H9 (cell line): ENCODE data around the gene FANCC. TPM values are rescaled to one million over a fixed set of nuclear protein-coding genes. Genes with fewer than 3 reads are reported as not detected.
A peak's percentile ranks its signal among the peaks of the same experiment; 100 is the strongest.

Source experiments
- DNase-seq: peaks from one replicate; pipeline ENCODE4 v3.0.0-alpha.2; 2017
- H2AFZ ChIP-seq: one replicate; pipeline ENCODE4 v1.6.1; 2013; ENCODE audit warnings: mild to moderate bottlenecking, low read length, control low read depth, moderate library complexity
- H2AK5ac ChIP-seq: 2 replicates; pipeline ENCODE4 v1.6.1; 2013; ENCODE audit warnings: low read length, control low read depth, mixed read lengths; ENCODE audit not compliant: insufficient read length
- H2BK120ac ChIP-seq: one replicate; pipeline ENCODE4 v1.6.1; 2013; ENCODE audit warnings: low read depth, mild to moderate bottlenecking, low read length, control low read depth, inconsistent platforms; ENCODE audit not compliant: poor library complexity, severe bottlenecking
- H2BK12ac ChIP-seq: 2 replicates; pipeline ENCODE4 v1.6.1; 2013; ENCODE audit warnings: low read length, control low read depth, mixed read lengths, low read depth; ENCODE audit not compliant: insufficient read length
- H2BK15ac ChIP-seq: 2 replicates; pipeline ENCODE4 v1.6.1; 2013; ENCODE audit warnings: low read depth, low read length, control low read depth
- H2BK20ac ChIP-seq: one replicate; pipeline ENCODE4 v1.6.1; 2013; ENCODE audit warnings: low read depth, mild to moderate bottlenecking, low read length, control low read depth, inconsistent platforms; ENCODE audit not compliant: poor library complexity, severe bottlenecking
- H2BK5ac ChIP-seq: 2 replicates; pipeline ENCODE4 v1.6.1; 2013; ENCODE audit warnings: low read length, control low read depth, mixed read lengths; ENCODE audit not compliant: insufficient read length
- H3K14ac ChIP-seq: 2 replicates; pipeline ENCODE4 v1.6.1; 2013; ENCODE audit warnings: low read length, control low read depth; ENCODE audit not compliant: insufficient read depth
- H3K18ac ChIP-seq: 2 replicates; pipeline ENCODE4 v1.6.1; 2013; ENCODE audit warnings: low read depth, mild to moderate bottlenecking, mixed read lengths, low read length, control low read depth; ENCODE audit not compliant: insufficient read length
- H3K23ac ChIP-seq: 2 replicates; pipeline ENCODE4 v1.6.1; 2013; ENCODE audit warnings: low read length, control low read depth, mixed read lengths, low read depth; ENCODE audit not compliant: insufficient read length
- H3K23me2 ChIP-seq: 2 replicates; pipeline ENCODE4 v1.6.1; 2013; ENCODE audit warnings: low read depth, mild to moderate bottlenecking, mixed read lengths, low read length, control low read depth; ENCODE audit not compliant: insufficient read length, poor library complexity, severe bottlenecking
- H3K27ac ChIP-seq: 2 replicates; pipeline ENCODE4 v1.5.1; 2013; ENCODE audit warnings: low read length, control low read depth, mixed read lengths, low read depth; ENCODE audit not compliant: insufficient read length
- H3K27me3 ChIP-seq: 2 replicates; pipeline ENCODE4 v1.6.1; 2013; ENCODE audit warnings: low read length, control low read depth, inconsistent platforms; ENCODE audit not compliant: insufficient read depth
- H3K4ac ChIP-seq: 2 replicates; pipeline ENCODE4 v1.6.1; 2013; ENCODE audit warnings: low read depth, mild to moderate bottlenecking, control low read depth, inconsistent platforms, low read length, moderate library complexity
- H3K4me1 ChIP-seq: 2 replicates; pipeline ENCODE4 v1.6.1; 2013; ENCODE audit warnings: low read length, control low read depth, inconsistent platforms; ENCODE audit not compliant: insufficient read depth
- H3K4me2 ChIP-seq: 2 replicates; pipeline ENCODE4 v1.6.1; 2013; ENCODE audit warnings: low read length, control low read depth, mixed read lengths; ENCODE audit not compliant: insufficient read length, insufficient read depth
- H3K56ac ChIP-seq: 2 replicates; pipeline ENCODE4 v1.6.1; 2013; ENCODE audit warnings: low read depth, mild to moderate bottlenecking, mixed read lengths, low read length, control low read depth; ENCODE audit not compliant: insufficient read length
- H3K79me1 ChIP-seq: 2 replicates; pipeline ENCODE4 v1.6.1; 2013; ENCODE audit warnings: low read depth, mild to moderate bottlenecking, moderate library complexity, low read length, control low read depth, inconsistent platforms; ENCODE audit not compliant: insufficient read depth, poor library complexity, severe bottlenecking
- H3K79me2 ChIP-seq: 2 replicates; pipeline ENCODE4 v1.6.1; 2013; ENCODE audit warnings: low read length, control low read depth, inconsistent platforms; ENCODE audit not compliant: insufficient read depth
- H3K9ac ChIP-seq: 2 replicates; pipeline ENCODE4 v1.6.1; 2013; ENCODE audit warnings: low read length, control low read depth, mixed read lengths; ENCODE audit not compliant: insufficient read length; ENCODE audit errors: extremely low read depth
- H3K9me3 ChIP-seq: one replicate; pipeline ENCODE4 v1.6.1; 2013; ENCODE audit warnings: low read depth, low read length, inconsistent platforms; ENCODE audit not compliant: control insufficient read depth
- H3T11ph ChIP-seq: one replicate; pipeline ENCODE4 v1.6.1; 2013; ENCODE audit warnings: mild to moderate bottlenecking, low read length, control low read depth, inconsistent platforms
- H4K20me1 ChIP-seq: one replicate; pipeline ENCODE4 v1.6.1; 2013; ENCODE audit not compliant: control insufficient read depth, insufficient read length, insufficient read depth
- H4K5ac ChIP-seq: 2 replicates; pipeline ENCODE4 v1.6.1; 2013; ENCODE audit warnings: low read depth, mild to moderate bottlenecking, mixed read lengths, low read length, control low read depth; ENCODE audit not compliant: insufficient read length
- H4K8ac ChIP-seq: replicated peaks from 2 replicates; pipeline ENCODE4 v1.6.1; 2013; ENCODE audit warnings: low read length, control low read depth, mixed read lengths, low read depth; ENCODE audit not compliant: insufficient read length
- H4K91ac ChIP-seq: 2 replicates; pipeline ENCODE4 v1.6.1; 2013; ENCODE audit warnings: low read depth, mild to moderate bottlenecking, moderate library complexity, mixed read lengths, low read length, control low read depth; ENCODE audit not compliant: insufficient read length
- H3K27ac Mint-ChIP-seq, 3 experiments: 2 replicates in 2 of 3; 3 replicates in 1 of 3; pipeline ENCODE4 v1.8.0; 2020 to 2021; ENCODE audit warnings: mixed read lengths in 3 of 3, mild to moderate bottlenecking in 1 of 3, moderate library complexity in 1 of 3
- H3K27me3 Mint-ChIP-seq: 2 replicates; pipeline ENCODE4 v1.8.0; 2021; ENCODE audit warnings: low read depth, mild to moderate bottlenecking, moderate library complexity, mixed read lengths
- H3K36me3 Mint-ChIP-seq, 3 experiments: 2 replicates in 2 of 3; 3 replicates in 1 of 3; pipeline ENCODE4 v1.8.0; 2020 to 2021; ENCODE audit warnings: low read depth in 3 of 3, mixed read lengths in 3 of 3; ENCODE audit not compliant: insufficient read depth in 1 of 3
- H3K4me1 Mint-ChIP-seq, 2 experiments: 2 replicates each; pipeline ENCODE4 v1.8.0; 2020; ENCODE audit warnings: mixed read lengths in 2 of 2
- H3K4me3 Mint-ChIP-seq, 2 experiments: 2 replicates in 1 of 2; 3 replicates in 1 of 2; pipeline ENCODE4 v1.8.0; 2020 to 2021; ENCODE audit warnings: mild to moderate bottlenecking in 2 of 2, mixed read lengths in 2 of 2, moderate library complexity in 1 of 2
- H3K9me3 Mint-ChIP-seq, 2 experiments: 2 replicates in 1 of 2; 3 replicates in 1 of 2; pipeline ENCODE4 v1.8.0; 2020; ENCODE audit warnings: mild to moderate bottlenecking in 2 of 2, mixed read lengths in 2 of 2, moderate library complexity in 1 of 2
- WGBS: extraction: QIAGEN DNeasy Blood & Tissue Kit; methylation state at CpG from one replicate; pipeline ENCODE4 v1.1.7; 2013; ENCODE audit warnings: missing lambda C conversion rate, low lambda C conversion rate, mixed read lengths; ENCODE audit not compliant: insufficient read length; ENCODE audit errors: extremely low coverage; 5-methylcytosine and 5-hydroxymethylcytosine counted together
- total RNA-seq: library from RNA; stranded (reverse); gene quantifications from 2 replicates; pipeline ENCODE4 v1.2.1, GENCODE V29; 2021
- TF ChIP-seq, protein P1 (sequence below): fragments of 200-600 bp; sonication (generic); conservative IDR thresholded peaks from 3 replicates; pipeline ENCODE4 v1.8.0; 2021; ENCODE audit warnings: antibody characterized with exemption, mild to moderate bottlenecking

Gene FANCC
- total RNA-seq, 1 experiment from 2014 or later: 14.6 TPM

GRCh38 chr9:95137587-95138145, 179.8 kb downstream of the FANCC start:
- Histone ChIP-seq H3K23me2 (no peaks in the 10 kb centered on the region), H3K56ac (no peak overlapping the region), H2BK120ac (no peak overlapping the region), H2BK20ac (no peak overlapping the region), H3K23ac (no peak overlapping the region), H4K8ac (peak overlapping the region; percentile 45), H3K14ac (no peak overlapping the region), H2AK5ac (no peak overlapping the region), H3K4me1 (no peaks in the 10 kb centered on the region), H2BK5ac (no peak overlapping the region), H4K5ac (no peak overlapping the region), H3K4me2 (no peak overlapping the region), H3K18ac (no peak overlapping the region), H3T11ph (no peak overlapping the region), H3K79me1 (no peaks in the 10 kb centered on the region), H2BK15ac (no peak overlapping the region), H3K27ac (no peak overlapping the region), H2BK12ac (no peak overlapping the region), H3K9ac (no peak overlapping the region), H4K20me1 (no peaks in the 10 kb centered on the region), H4K91ac (no peak overlapping the region), H2AFZ (no peak overlapping the region), H3K27me3 (no peaks in the 10 kb centered on the region), H3K9me3 (no peaks in the 10 kb centered on the region), H3K4ac (no peak overlapping the region), H3K79me2 (no peaks in the 10 kb centered on the region)
- TF ChIP-seq, protein P1, sequence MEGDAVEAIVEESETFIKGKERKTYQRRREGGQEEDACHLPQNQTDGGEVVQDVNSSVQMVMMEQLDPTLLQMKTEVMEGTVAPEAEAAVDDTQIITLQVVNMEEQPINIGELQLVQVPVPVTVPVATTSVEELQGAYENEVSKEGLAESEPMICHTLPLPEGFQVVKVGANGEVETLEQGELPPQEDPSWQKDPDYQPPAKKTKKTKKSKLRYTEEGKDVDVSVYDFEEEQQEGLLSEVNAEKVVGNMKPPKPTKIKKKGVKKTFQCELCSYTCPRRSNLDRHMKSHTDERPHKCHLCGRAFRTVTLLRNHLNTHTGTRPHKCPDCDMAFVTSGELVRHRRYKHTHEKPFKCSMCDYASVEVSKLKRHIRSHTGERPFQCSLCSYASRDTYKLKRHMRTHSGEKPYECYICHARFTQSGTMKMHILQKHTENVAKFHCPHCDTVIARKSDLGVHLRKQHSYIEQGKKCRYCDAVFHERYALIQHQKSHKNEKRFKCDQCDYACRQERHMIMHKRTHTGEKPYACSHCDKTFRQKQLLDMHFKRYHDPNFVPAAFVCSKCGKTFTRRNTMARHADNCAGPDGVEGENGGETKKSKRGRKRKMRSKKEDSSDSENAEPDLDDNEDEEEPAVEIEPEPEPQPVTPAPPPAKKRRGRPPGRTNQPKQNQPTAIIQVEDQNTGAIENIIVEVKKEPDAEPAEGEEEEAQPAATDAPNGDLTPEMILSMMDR: no peak
- peaks cover 4 to 10% of the 10 kb centered on the region in 2 experiments for H3K4me1 Mint-ChIP-seq
- DNase-seq: no peak
- no peaks in the 10 kb centered on the region; the same call in 1 of the 2 replicates for H3K27me3 Mint-ChIP-seq
- peak overlapping the region in 1 of 3 experiments; percentile 73; a peak in 2 of 7 replicates for H3K27ac Mint-ChIP-seq
- no peaks in the 10 kb centered on the region for H3K9me3 Mint-ChIP-seq
- H3K36me3 Mint-ChIP-seq: peaks cover 0 to 3% (median 0%) of the 10 kb centered on the region in 3 experiments; a peak in 1 of 7 replicates
- no CpG with 5 or more reads among the region's 14 CpGs for WGBS
- no peak overlapping the region for H3K4me3 Mint-ChIP-seq
